NK-92 (cell line): ENCODE measurements around the gene DIS3.
"Not testable (repeated sequence)": the region's sequence is repeated elsewhere in the genome, so short reads cannot be mapped to it uniquely, and the experiment has no call there.

Experiments
- DNase-seq: peaks from one replicate; lab custom pipeline; 2025; ENCODE audit not compliant: unreplicated experiment; lab: John Stamatoyannopoulos, UW

DIS3 gene, protein sequence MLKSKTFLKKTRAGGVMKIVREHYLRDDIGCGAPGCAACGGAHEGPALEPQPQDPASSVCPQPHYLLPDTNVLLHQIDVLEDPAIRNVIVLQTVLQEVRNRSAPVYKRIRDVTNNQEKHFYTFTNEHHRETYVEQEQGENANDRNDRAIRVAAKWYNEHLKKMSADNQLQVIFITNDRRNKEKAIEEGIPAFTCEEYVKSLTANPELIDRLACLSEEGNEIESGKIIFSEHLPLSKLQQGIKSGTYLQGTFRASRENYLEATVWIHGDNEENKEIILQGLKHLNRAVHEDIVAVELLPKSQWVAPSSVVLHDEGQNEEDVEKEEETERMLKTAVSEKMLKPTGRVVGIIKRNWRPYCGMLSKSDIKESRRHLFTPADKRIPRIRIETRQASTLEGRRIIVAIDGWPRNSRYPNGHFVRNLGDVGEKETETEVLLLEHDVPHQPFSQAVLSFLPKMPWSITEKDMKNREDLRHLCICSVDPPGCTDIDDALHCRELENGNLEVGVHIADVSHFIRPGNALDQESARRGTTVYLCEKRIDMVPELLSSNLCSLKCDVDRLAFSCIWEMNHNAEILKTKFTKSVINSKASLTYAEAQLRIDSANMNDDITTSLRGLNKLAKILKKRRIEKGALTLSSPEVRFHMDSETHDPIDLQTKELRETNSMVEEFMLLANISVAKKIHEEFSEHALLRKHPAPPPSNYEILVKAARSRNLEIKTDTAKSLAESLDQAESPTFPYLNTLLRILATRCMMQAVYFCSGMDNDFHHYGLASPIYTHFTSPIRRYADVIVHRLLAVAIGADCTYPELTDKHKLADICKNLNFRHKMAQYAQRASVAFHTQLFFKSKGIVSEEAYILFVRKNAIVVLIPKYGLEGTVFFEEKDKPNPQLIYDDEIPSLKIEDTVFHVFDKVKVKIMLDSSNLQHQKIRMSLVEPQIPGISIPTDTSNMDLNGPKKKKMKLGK

GRCh38 chr13:72781451-72782439 is at the start of gene DIS3, which contains the start of gene PIBF1:
DIS3 (minus strand) TSS chr13:72781900; CDS start chr13:72781832, 68 bp downstream.
PIBF1 (plus strand) TSS chr13:72782133; CDS start chr13:72783470, 1,337 bp downstream.
- peak; percentile 84 for DNase-seq

- no peak for DNase-seq
Measured at GRCh38 chr13:72823724-72824123, 42.0 kb upstream of the DIS3 start.

DNA sequence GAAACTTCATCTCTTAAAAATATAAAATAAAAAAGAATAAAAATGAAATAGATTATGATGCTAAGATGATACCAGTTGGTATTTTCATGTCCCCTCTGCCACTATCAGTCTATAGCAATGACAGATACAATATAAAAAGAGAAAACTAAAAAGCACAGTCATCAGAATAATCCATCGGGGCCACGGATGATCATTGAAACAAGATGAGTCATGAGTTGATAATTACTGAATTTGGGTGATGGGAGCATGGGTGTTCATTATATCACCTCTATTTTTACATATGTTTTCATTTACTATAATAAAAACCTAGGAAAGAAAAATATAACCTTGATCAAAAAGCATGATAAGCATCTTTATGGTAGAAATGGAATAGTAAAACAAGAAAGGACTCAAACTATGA is 41.4 kb upstream of the DIS3 start:
- DNase-seq: no peak

GRCh38 chr13:72820898-72821279 is 39.2 kb upstream of the DIS3 start:
- DNase-seq: no peak

DNA sequence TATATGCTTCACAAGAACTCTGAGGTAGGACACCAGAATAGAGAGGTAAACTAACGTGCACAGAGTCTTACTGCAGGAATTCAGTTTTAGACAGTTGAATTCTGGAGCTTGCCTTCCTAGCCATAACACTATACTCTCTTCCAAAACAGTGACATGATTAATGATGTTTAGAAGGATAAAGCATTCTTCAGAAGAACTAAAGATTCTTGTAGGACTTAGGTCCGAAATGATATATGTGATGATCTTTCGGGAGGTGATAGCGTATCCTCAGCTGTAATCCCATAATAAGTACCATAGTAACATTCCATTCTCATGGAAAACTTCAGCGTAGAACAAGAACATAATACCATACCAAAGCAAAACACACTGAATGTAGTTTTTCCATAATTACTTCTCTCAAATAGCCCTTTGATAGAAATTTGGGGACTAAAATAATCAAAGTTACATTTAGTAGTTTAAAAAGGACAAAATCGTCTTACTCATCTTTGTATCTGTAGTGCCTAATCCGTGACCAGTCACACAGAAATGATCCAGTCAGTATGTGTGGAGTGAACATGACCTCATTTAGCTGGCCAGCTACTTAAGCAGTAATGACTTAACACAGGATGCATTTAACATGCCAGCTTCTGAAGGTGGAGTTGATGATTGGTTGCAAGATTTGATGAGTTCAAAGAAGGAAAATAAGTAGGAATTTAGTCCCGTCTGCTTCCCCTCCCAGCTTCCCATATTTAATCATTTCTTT is 38.6 kb upstream of the DIS3 start:
- DNase-seq: no peak

- no peak for DNase-seq
Measured at GRCh38 chr13:72808917-72809500, 27.3 kb upstream of the DIS3 start.

DNA sequence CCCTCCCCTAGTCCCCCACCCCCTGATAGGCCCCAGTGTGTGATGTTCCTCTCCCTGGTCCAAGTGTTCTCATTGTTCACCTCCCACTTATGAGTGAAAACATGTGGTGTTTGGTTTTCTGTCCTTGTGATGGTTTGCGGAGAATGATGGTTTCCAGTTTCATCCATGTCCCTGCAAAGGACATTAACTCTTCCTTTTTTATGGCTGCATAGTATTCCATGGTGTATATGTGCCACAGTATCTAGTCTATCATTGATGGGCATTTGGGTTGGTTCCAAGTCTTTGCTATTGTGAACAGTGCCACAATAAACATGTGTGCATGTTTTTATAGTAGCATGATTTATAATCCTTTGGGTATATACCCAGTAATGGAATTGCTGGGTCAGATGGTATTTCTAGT is 24.8 kb upstream of the DIS3 start:
- DNase-seq: not testable (repeated sequence)

DNA sequence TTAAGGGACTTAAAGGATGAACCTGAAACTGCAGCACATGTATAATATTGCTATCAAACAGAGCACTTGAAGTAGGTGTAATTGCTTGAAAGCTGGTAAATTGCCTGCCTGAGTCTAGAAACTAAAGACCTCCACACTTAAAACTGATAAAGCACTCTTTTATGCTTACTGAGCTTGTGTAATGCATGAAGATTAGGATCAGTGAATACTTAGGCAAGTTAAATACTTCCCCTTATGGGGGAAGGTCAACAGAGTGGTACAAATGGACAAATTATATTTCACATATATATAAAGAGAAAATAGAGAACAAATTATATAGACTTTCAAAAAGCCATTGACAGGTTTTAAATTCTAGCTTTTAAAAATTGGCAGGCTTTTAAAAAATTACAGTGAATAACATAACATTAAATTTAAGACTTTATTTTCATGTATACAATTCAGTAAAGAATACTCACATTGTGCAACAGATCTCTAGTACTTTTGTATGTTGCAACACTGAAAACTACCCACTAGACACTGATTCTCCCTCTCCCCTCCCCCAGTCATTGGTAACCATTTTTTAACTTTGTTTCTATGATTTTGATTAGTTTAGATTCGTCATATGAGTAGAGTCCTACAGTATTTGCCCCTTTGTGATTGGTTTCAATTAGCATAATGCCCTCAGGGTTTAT is 24.1 kb upstream of the DIS3 start:
- no peak for DNase-seq

DNA sequence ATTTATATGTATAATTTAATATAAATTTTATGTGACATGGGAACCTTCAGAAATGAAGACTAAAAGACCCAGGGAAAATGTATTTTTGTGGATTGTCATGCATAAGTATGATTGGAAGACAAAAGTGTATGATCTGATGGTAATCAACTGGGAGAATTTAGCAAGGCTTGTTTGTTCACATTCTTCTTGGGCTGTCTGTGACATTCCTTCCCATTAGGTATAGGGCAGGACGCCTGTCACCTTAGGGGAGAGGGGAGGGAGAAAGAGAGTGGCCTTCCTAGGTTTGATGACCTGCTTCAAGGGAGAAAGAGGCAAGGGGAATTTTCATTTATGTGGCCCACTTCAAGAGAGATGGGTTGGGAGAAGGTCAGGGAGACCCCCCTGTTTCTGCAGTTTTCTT is 22.6 kb upstream of the DIS3 start:
- DNase-seq: no peak

DNA sequence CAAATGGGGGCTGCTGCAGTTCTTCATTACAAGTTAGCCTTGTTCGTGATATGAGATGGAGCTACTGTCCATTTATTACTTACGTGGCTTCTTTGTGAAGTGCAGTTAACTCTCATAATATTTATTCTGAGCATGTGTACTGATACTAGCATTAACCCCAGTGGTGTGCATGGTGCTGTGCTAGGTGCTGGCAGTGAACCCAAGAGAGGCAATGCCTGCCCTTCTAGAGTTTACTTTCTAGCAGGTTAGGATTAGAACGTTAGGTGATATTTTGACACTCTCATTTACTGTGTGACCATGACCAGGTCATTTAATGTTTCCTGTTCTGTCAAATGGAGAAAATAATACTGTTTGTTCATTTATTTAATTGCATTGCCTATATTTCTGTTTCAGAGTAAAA is 17.1 kb upstream of the DIS3 start:
- DNase-seq: no peak

DNA sequence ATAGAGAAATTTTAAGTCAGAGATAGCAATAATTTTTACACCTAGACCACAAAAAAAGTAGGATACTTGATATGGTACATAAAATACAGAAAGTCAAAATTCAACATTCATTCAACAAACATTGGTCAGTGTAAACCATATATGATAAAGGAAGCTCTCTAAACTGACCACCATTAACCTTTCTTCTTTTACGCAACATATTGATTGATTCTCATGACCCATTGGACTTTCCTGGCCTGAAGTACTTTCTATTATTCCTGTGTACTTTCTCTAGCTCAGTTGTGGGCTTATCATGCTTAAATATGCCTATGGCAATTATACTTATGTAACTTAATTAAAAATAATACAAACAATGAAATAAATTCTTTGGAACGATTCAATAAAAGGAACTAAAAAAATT is 10.9 kb upstream of the DIS3 start:
- no peak for DNase-seq

- no peak for DNase-seq
Measured at GRCh38 chr13:72788831-72789230, 7.1 kb upstream of the DIS3 start.

- not testable (repeated sequence) for DNase-seq
Measured at GRCh38 chr13:72784679-72785078, 3.0 kb upstream of the DIS3 start.

GRCh38 chr13:72782717-72783116 is 1.0 kb upstream of the DIS3 start:
- DNase-seq: no peak

GRCh38 chr13:72774019-72774418 is 7.7 kb downstream of the DIS3 start:
- no peak for DNase-seq

DNA sequence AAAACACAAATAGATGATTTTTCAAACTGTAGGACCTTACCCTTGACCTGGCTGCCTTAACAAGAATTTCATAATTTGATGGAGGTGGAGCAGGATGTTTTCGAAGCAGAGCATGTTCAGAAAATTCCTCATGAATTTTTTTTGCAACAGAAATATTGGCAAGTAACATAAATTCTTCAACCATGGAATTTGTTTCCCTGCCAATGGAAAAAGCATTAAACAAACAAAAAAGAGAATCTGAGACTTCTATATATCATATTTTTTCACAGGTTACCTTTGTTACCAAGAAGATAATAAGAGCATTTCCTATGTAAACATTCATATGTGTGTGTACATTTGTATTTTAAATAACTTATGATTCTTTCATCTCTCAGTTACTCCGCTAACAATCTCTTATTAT is 18.3 kb downstream of the DIS3 start:
- no peak for DNase-seq

DNA sequence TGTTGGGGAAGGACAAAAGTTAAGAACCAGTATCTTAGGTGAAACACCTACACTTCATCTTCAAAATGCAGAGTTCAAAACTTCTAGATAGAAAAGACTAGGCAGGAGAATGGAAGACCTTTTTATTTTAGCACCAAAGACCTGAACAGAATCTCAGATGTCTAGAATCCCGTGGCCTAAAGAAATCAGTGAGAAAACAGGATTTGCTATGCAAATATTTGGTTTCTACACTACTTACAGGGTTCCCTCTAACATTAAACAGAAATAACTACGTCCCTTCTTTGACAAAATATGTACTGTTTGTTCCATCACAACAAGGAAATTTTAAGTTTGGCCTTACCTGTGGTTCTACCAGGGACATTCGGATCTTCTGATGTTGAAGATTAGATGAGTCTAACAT is 21.5 kb downstream of the DIS3 start:
- no peak for DNase-seq

DNA sequence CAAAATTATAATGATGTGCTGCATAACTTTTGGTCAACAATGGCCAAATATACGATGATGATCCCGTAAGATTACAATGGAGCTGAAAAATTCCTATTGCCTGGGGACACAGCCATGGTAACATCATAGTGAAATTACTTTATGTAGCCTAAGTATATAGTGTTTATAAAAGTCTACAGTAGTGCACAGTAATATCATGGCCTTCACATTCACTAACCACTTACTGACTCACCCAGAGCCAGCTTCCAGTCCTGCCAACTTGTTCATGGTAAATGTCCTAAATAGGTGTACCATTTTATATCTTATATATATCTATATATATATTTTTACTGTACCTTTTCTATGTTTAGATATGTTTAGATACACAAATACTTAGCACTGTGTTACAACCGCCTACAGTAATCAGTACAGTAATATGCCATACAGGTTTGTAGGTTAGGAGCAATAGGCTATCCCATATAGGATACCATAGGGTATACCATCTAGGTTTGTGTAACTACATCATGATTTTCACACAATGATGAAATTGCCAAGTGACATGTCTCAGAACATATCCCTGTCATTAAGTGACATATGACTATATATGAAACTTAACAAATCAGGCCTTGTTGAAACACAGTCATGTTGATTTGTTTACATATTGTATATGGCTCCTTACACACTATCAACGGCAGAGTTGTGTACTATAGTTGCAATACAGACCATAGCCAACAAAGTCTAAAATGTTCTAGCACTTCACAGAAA is 23.7 kb downstream of the DIS3 start:
- no peak for DNase-seq
